ENCODE results near the gene CREM. TPM values are rescaled to one million over a fixed set of nuclear protein-coding genes. Genes with fewer than 3 reads are reported as not detected.

The CREM gene
- total and polyA plus RNA-seq, 10 of the 15 experiments (the other 5 are each of a cell fraction or from before 2014, with no cell fraction given): 51.3 to 115 (median 70.6) TPM

DNA sequence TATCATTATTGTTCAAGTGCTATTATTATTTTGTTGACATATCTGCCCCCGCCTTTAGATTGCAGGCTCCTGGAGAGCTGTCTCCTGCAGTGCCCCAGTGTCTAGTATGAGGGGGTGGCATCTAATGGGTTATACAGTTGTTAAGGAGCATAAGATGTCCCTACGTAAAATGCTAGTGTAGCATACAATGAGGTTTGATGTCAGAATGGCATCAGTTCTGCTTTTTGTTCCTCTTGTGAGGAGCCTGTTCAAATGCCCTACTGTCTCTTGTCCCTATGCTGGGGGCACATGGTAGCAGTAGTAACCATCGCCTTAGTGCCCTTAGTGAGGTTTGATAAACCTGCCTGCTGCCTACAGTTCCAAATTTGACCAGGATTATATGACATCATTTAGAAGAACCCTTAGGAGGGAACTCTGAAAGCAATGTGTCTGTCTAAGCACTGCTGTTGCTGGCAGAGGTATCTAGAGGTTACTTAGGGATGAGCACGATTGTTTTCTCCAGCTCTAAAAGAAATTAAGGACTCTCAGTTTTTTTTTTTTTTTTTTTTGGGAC, 9.7 kb downstream of the CREM start (continued):
- TF ChIP-seq ESRRA (IDR thresholded peaks at IDR 0.05; ENCODE audit: low read length) (no peak), SUZ12 (IDR thresholded peaks at IDR 0.05; ENCODE audit: unreplicated experiment) (no peak), POLR2A (IDR thresholded peaks at IDR 0.05; ENCODE audit: low read depth, low read length) (no peak), BMI1 (IDR thresholded peaks at IDR 0.05; ENCODE audit: borderline replicate concordance) (no peak), NFYA (IDR thresholded peaks at IDR 0.05; ENCODE audit: borderline replicate concordance, low read depth, low read length) (no peak), CHD2 (IDR thresholded peaks at IDR 0.05; ENCODE audit: borderline replicate concordance, low read depth, low read length) (peak; percentile 33; the same call in 1 of the 2 replicates), FOXK2 (IDR thresholded peaks at IDR 0.05) (no peak), BCL3 (IDR thresholded peaks at IDR 0.05; ENCODE audit: borderline replicate concordance, insufficient read depth, low read depth, low read length, poor library complexity, severe bottlenecking) (no peak), ZBTB33 (IDR thresholded peaks at IDR 0.05) (no peak), SIX5 (IDR thresholded peaks at IDR 0.05; ENCODE audit: low read depth, low read length, severe bottlenecking) (no peak), E4F1 (IDR thresholded peaks at IDR 0.05; ENCODE audit: borderline replicate concordance, partially characterized antibody) (no peak), RFX5 (IDR thresholded peaks at IDR 0.05; ENCODE audit: low read depth, low read length) (no peak), ELK1 (IDR thresholded peaks at IDR 0.05; ENCODE audit: low read depth, low read length) (no peak), HCFC1 (IDR thresholded peaks at IDR 0.05; ENCODE audit: low read length) (no peak), SIN3A (IDR thresholded peaks at IDR 0.05; ENCODE audit: low read depth, low read length) (no peak), SMAD5 (IDR thresholded peaks at IDR 0.05; ENCODE audit: low read depth) (no peak), RELA (IDR thresholded peaks at IDR 0.05; ENCODE audit: borderline replicate concordance, partially characterized antibody) (no peak), SREBF2 (IDR thresholded peaks at IDR 0.05; ENCODE audit: low read length) (no peak), BCL11A (IDR thresholded peaks at IDR 0.05; ENCODE audit: low read depth, low read length) (0 out of 2 replicates have a peak, but pooled peaks have one; percentile 44), ZNF274 (IDR thresholded peaks at IDR 0.05; ENCODE audit: insufficient read depth, insufficient read length) (no peak), GATAD2B (conservative IDR thresholded peaks at IDR 0.05; ENCODE audit: low read depth) (no peak), CBX5 (IDR thresholded peaks at IDR 0.05; ENCODE audit: low read depth) (0 out of 2 replicates have a peak, but pooled peaks have one; percentile 8), EZH2 (IDR thresholded peaks at IDR 0.05; ENCODE audit: borderline replicate concordance, control insufficient read depth, low read depth, low read length) (no peak)
- TF ChIP-seq, protein P1, sequence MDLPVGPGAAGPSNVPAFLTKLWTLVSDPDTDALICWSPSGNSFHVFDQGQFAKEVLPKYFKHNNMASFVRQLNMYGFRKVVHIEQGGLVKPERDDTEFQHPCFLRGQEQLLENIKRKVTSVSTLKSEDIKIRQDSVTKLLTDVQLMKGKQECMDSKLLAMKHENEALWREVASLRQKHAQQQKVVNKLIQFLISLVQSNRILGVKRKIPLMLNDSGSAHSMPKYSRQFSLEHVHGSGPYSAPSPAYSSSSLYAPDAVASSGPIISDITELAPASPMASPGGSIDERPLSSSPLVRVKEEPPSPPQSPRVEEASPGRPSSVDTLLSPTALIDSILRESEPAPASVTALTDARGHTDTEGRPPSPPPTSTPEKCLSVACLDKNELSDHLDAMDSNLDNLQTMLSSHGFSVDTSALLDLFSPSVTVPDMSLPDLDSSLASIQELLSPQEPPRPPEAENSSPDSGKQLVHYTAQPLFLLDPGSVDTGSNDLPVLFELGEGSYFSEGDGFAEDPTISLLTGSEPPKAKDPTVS (IDR thresholded peaks at IDR 0.05; ENCODE audit: low read depth, low read length): no peak

Data from GM12878 (cell line).